Suprapubic skin (tissue), 3 donors: ENCODE measurements around the gene TMEM178B.

Experiments
- EP300 ChIP-seq: sonication (generic); formaldehyde crosslinking; IDR thresholded peaks from one replicate; pipeline ENCODE4 v1.6.1; 2017; ENCODE audit warnings: antibody characterized with exemption
- TF ChIP-seq, protein P1 (sequence below), 2 donors: fragments of 200-600 bp in 1 of 2; fragments of 450-650 bp in 1 of 2; sonication (generic) in 1 of 2; IDR thresholded peaks; one replicate each; pipeline ENCODE4 v1.5.1; 2016 to 2019; ENCODE audit warnings: antibody characterized with exemption in 2 of 2, mild to moderate bottlenecking in 1 of 2, moderate library complexity in 1 of 2

DNA sequence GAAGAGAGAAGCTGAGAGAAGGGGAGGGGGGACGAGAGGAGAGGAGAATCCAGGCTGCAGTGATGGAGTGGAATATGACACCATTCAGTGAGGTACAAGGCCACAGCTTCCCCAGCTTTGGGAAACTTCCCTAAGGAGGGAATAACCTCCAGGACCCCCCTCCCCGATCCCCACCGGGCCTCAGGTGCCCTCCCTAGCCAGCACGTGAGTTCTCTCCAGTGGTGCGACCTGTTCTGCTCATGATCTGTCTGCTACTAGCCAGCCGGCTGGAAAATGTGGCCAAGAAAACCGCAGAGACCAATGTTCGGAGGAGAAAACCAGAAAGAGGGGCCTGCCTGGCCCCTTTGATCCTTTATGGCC lies 437.4 kb downstream of the TMEM178B start:
- TF ChIP-seq, protein P1, sequence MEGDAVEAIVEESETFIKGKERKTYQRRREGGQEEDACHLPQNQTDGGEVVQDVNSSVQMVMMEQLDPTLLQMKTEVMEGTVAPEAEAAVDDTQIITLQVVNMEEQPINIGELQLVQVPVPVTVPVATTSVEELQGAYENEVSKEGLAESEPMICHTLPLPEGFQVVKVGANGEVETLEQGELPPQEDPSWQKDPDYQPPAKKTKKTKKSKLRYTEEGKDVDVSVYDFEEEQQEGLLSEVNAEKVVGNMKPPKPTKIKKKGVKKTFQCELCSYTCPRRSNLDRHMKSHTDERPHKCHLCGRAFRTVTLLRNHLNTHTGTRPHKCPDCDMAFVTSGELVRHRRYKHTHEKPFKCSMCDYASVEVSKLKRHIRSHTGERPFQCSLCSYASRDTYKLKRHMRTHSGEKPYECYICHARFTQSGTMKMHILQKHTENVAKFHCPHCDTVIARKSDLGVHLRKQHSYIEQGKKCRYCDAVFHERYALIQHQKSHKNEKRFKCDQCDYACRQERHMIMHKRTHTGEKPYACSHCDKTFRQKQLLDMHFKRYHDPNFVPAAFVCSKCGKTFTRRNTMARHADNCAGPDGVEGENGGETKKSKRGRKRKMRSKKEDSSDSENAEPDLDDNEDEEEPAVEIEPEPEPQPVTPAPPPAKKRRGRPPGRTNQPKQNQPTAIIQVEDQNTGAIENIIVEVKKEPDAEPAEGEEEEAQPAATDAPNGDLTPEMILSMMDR (IDR thresholded peaks at IDR 0.05) = no peak
- TF ChIP-seq EP300 = no peak
